Hepatocyte (in vitro differentiated cells): ENCODE measurements around the gene SPCS2. TPM values are rescaled to one million over a fixed set of nuclear protein-coding genes. Genes with fewer than 3 reads are reported as not detected.
"Not testable (repeated sequence)": the region's sequence is repeated elsewhere in the genome, so short reads cannot be mapped to it uniquely, and the experiment has no call there.

Experiments used
- DNase-seq: peaks from one replicate; pipeline ENCODE4 v3.0.0-alpha.2; 2016; ENCODE audit warnings: low spot score
- H2AFZ ChIP-seq: fragments of 200-600 bp; sonication (generic); 2 replicates; pipeline ENCODE4 v1.6.0; 2016; ENCODE audit warnings: antibody characterized with exemption, mild to moderate bottlenecking
- H3K27ac ChIP-seq: fragments of 200-600 bp; sonication (generic); 2 replicates; pipeline ENCODE4 v1.5.1; 2016; ENCODE audit warnings: mild to moderate bottlenecking
- H3K27me3 ChIP-seq: fragments of 200-600 bp; sonication (generic); 2 replicates; pipeline ENCODE4 v1.6.1; 2016
- H3K36me3 ChIP-seq: fragments of 200-600 bp; sonication (generic); replicated peaks from 2 replicates; pipeline ENCODE4 v1.5.1; 2016; ENCODE audit warnings: low read depth; ENCODE audit not compliant: insufficient read depth
- H3K4me1 ChIP-seq: fragments of 200-600 bp; sonication (generic); 2 replicates; pipeline ENCODE4 v1.5.1; 2016; ENCODE audit warnings: mild to moderate bottlenecking, moderate library complexity; ENCODE audit not compliant: insufficient read depth
- H3K4me2 ChIP-seq: fragments of 200-600 bp; sonication (generic); 2 replicates; pipeline ENCODE4 v1.6.0; 2016
- H3K4me3 ChIP-seq: fragments of 200-600 bp; sonication (generic); 2 replicates; pipeline ENCODE4 v1.5.1; 2016; ENCODE audit warnings: mild to moderate bottlenecking
- H3K79me2 ChIP-seq: fragments of 200-600 bp; sonication (generic); 2 replicates; pipeline ENCODE4 v1.6.0; 2017; ENCODE audit warnings: mild to moderate bottlenecking
- H3K9me2 ChIP-seq: fragments of 200-600 bp; sonication (generic); replicated peaks from 2 replicates; pipeline ENCODE4 v1.6.0; 2017; ENCODE audit warnings: mild to moderate bottlenecking; ENCODE audit not compliant: insufficient read depth
- H3K9me3 ChIP-seq: fragments of 200-600 bp; sonication (generic); 2 replicates; pipeline ENCODE4 v1.5.1; 2016; ENCODE audit warnings: low read depth, mild to moderate bottlenecking
- H4K20me1 ChIP-seq: fragments of 200-600 bp; sonication (generic); 2 replicates; pipeline ENCODE4 v1.6.0; 2016; ENCODE audit warnings: mild to moderate bottlenecking; ENCODE audit not compliant: insufficient read depth, poor library complexity, severe bottlenecking
- CTCF ChIP-seq: fragments of 200-600 bp; sonication (generic); IDR thresholded peaks from 2 replicates; pipeline ENCODE4 v1.5.1; 2016; ENCODE audit warnings: antibody characterized with exemption, mild to moderate bottlenecking; ENCODE audit not compliant: poor library complexity
- EZH2 ChIP-seq: fragments of 200-600 bp; sonication (generic); IDR thresholded peaks from 2 replicates; pipeline ENCODE4 v1.6.1; 2016; ENCODE audit warnings: antibody characterized with exemption, mild to moderate bottlenecking, borderline replicate concordance
- EZH2phosphoT487 ChIP-seq: fragments of 200-600 bp; sonication (generic); IDR thresholded peaks from one replicate; pipeline ENCODE4 v1.6.1; 2018; ENCODE audit warnings: antibody characterized with exemption, mild to moderate bottlenecking, low read depth, moderate library complexity; ENCODE audit not compliant: unreplicated experiment, severe bottlenecking
- WGBS: methylation state at CpG from one replicate; pipeline ENCODE4 v1.1.6; 2016; ENCODE audit warnings: low lambda C conversion rate; ENCODE audit errors: missing lambda C conversion rate; 5-methylcytosine and 5-hydroxymethylcytosine counted together
- polyA plus RNA-seq: library from polyadenylated mRNA; unstranded; fragments of >200 nt; fragmentation: Nextera tagmentation; extraction: Ambion mirVana; gene quantifications from 2 replicates; pipeline ENCODE4 v1.2.1, GENCODE V29; 2016
- total RNA-seq: library from RNA; depleted of rRNA; stranded (reverse); fragments of >200 nt; gene quantifications from 2 replicates; pipeline ENCODE4 v1.2.3, GENCODE V29; 2014

The SPCS2 gene
- total and polyA plus RNA-seq, 2 experiments from 2014 or later, result 51.0 to 428 TPM

DNA sequence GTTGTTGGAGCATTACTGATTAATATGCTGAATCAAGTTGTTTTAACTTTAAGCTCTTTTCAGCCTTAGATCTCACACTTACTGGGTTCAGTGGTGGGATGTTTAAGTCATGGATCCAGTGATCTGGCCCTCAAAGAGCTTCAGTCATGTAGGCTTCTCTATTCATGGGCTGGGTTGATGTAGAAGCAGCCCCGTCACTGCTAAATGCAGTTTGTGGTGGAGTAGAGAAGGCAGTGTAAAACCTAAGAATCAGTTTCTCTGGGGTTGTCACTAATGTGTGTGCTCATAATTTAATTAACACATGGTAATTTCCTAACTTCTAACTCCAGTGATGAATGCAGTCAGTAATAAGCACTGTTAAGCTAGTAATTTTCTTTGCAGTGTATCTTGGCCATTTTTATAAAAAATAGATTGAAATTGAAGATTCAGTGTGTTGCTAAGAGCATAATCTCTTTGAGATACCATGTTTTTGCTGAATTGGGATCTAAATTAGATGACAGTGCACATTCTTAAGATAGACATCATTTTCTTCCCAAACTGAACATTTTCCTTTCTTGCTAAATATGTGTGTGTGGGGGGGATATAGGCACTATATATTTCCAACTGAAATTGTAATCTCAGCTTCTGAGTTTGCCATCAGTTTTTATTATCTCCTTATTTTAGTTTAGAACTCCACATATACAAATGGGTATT lies 9.0 kb downstream of the SPCS2 start:
- WGBS, result 100% methylated on average over 1 of the region's 1 CpG
- Histone ChIP-seq H3K36me3 (no peaks in the 10 kb centered on the region), H3K27ac (no peak overlapping the region), H3K4me2 (peak overlapping the region; percentile 32), H2AFZ (no peak overlapping the region), H3K27me3 (no peaks in the 10 kb centered on the region), H4K20me1 (peaks cover 63% of the 10 kb centered on the region), H3K9me3 (no peaks in the 10 kb centered on the region), H3K9me2 (no peaks in the 10 kb centered on the region), H3K79me2 (peaks cover 98% of the 10 kb centered on the region), H3K4me1 (no peaks in the 10 kb centered on the region), H3K4me3 (no peak overlapping the region)
- no peak for DNase-seq
- TF ChIP-seq EZH2, result no peak
- TF ChIP-seq EZH2phosphoT487, result no peak
- TF ChIP-seq CTCF, result no peak

DNA sequence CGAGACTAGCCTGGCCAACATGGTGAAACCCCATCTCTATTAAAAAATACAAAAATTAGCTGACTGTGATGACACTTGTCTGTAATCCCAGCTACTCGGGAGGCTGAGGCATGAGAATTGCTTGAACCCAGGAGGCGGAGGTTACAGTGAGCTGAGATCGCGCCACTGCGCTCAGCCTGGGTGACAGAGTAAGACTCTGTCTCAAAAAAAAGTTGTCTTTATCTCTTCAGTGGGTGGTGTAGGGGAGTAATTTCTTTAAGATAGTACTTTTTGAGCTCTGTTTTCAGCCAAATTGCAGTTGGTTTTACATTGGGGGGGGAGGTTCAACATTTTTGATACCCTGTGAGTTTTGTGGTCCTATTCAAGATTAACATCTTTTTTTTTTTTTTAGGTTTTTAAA lies 11.1 kb downstream of the SPCS2 start:
- H3K9me3 ChIP-seq, H3K4me1 ChIP-seq, H2AFZ ChIP-seq, H3K36me3 ChIP-seq, H3K27me3 ChIP-seq, H3K4me3 ChIP-seq, H3K4me2 ChIP-seq, H3K27ac ChIP-seq, H3K9me2 ChIP-seq, DNase-seq: not testable (repeated sequence)
- WGBS, result 99% methylated on average over 6 of the region's 6 CpGs
- H4K20me1 ChIP-seq, result peaks cover 71% of the 10 kb centered on the region
- H3K79me2 ChIP-seq, result peaks cover 93% of the 10 kb centered on the region

GRCh38 chr11:74966651-74967050 lies 17.6 kb downstream of the SPCS2 start:
- WGBS, result 82% methylated on average over 5 of the region's 5 CpGs
- Histone ChIP-seq H3K9me3 (no peaks in the 10 kb centered on the region), H3K9me2 (no peaks in the 10 kb centered on the region), H3K27me3 (no peaks in the 10 kb centered on the region), H3K4me3 (no peak overlapping the region), H3K79me2 (peaks cover 75% of the 10 kb centered on the region), H3K4me2 (no peak overlapping the region), H3K27ac (no peak overlapping the region), H4K20me1 (peaks cover 24% of the 10 kb centered on the region), H3K4me1 (peaks cover 5% of the 10 kb centered on the region), H2AFZ (no peak overlapping the region), H3K36me3 (peaks cover 3% of the 10 kb centered on the region)
- DNase-seq, result no peak
- TF ChIP-seq CTCF, result no peak
- TF ChIP-seq EZH2phosphoT487, result no peak
- no peak for TF ChIP-seq EZH2

DNA sequence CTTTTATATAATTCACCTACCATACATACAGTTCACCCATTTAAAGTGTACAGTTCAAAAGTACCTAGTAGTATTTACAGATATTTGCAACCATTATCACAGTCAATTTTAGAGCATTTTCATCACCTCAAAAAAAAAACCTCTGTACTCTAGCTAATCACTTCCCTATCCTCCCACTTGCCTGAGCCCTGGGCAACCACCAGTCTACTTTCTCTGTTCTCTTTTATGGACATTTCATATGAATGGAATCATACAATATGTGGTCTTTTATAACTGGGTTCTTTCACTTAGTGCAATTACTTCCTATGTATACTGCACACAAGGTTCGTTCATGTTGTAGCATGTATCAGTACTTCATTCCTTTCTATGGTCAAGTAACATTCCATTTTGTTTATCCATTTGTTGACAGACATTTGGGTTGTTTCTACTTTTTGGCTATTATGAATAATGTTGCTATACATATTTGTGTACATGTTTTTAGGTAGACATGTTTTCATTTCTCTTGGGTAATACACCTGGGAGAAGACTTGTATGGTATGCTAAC lies 21.9 kb downstream of the SPCS2 start:
- TF ChIP-seq EZH2 (no peak), EZH2phosphoT487 (no peak), CTCF (no peak)
- 91% methylated on average over 1 of the region's 1 CpG for WGBS
- H4K20me1 ChIP-seq, result peaks cover 11% of the 10 kb centered on the region
- no peaks in the 10 kb centered on the region for H3K4me1 ChIP-seq
- DNase-seq, result no peak
- H3K9me3 ChIP-seq, result no peaks in the 10 kb centered on the region
- H3K4me3 ChIP-seq, result no peak overlapping the region
- no peak overlapping the region for H3K27ac ChIP-seq
- no peaks in the 10 kb centered on the region for H3K9me2 ChIP-seq
- H3K36me3 ChIP-seq, result peaks cover 8% of the 10 kb centered on the region
- H3K27me3 ChIP-seq, result no peaks in the 10 kb centered on the region
- H2AFZ ChIP-seq, result no peak overlapping the region
- H3K79me2 ChIP-seq, result peaks cover 61% of the 10 kb centered on the region
- H3K4me2 ChIP-seq, result no peak overlapping the region
